GM19468 (cell line): ENCODE results near the gene DGCR2.
"Not testable (repeated sequence)": the region's sequence is repeated elsewhere in the genome, so short reads cannot be mapped to it uniquely, and the experiment has no call there.

Experiments used
- ATAC-seq: cut with Tn5 transposase; IDR thresholded peaks from one replicate; pipeline ENCODE4 v1.9.1; 2021; ENCODE audit warnings: mild to moderate bottlenecking, moderate library complexity, moderate number of reproducible peaks; ENCODE audit not compliant: unreplicated experiment; ENCODE audit errors: extremely low read depth

The DGCR2 gene, protein sequence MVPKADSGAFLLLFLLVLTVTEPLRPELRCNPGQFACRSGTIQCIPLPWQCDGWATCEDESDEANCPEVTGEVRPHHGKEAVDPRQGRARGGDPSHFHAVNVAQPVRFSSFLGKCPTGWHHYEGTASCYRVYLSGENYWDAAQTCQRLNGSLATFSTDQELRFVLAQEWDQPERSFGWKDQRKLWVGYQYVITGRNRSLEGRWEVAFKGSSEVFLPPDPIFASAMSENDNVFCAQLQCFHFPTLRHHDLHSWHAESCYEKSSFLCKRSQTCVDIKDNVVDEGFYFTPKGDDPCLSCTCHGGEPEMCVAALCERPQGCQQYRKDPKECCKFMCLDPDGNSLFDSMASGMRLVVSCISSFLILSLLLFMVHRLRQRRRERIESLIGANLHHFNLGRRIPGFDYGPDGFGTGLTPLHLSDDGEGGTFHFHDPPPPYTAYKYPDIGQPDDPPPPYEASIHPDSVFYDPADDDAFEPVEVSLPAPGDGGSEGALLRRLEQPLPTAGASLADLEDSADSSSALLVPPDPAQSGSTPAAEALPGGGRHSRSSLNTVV

DNA sequence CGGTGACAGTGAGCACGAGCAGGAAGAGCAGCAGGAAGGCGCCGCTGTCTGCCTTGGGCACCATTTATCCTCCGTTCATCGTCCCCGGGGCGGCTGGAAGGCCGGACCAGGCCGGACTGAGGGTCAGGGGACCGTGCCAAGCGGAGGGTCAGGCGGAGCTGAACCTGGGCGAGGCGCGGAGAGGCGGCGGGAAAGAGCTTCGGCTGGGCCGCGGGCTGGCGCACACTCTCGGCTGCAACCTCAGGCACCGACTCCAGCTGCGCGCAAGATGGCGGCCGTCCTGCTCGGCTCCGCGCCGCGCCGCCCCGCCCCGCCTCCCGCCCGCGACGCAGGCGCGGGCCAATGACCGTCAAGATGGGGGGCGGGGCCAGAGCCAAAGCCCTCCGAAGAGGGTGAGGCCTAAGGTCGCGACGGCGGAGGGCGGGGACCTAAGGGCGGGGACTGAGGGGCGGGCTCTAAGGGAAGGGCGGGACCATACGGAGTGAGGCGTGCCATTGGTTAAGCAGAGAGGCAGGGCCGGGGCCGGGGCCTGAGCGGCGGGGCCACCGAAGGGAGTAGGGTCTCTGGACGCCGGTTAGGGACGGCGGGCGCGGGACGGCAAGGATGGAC is at the start of gene DGCR2:
DGCR2 (minus strand) TSS at position 270 of the 609 bp plus-strand sequence; CDS start at position 64, 206 bp downstream.
- peak; percentile 67 for ATAC-seq

GRCh38 chr22:19169947-19170318 is 47.7 kb upstream of the DGCR2 start:
- ATAC-seq, result no peak

- no peak for ATAC-seq
Observed at GRCh38 chr22:19169002-19169946, 47.1 kb upstream of the DGCR2 start.

GRCh38 chr22:19168088-19168890 is 46.1 kb upstream of the DGCR2 start:
- ATAC-seq, result no peak

DNA sequence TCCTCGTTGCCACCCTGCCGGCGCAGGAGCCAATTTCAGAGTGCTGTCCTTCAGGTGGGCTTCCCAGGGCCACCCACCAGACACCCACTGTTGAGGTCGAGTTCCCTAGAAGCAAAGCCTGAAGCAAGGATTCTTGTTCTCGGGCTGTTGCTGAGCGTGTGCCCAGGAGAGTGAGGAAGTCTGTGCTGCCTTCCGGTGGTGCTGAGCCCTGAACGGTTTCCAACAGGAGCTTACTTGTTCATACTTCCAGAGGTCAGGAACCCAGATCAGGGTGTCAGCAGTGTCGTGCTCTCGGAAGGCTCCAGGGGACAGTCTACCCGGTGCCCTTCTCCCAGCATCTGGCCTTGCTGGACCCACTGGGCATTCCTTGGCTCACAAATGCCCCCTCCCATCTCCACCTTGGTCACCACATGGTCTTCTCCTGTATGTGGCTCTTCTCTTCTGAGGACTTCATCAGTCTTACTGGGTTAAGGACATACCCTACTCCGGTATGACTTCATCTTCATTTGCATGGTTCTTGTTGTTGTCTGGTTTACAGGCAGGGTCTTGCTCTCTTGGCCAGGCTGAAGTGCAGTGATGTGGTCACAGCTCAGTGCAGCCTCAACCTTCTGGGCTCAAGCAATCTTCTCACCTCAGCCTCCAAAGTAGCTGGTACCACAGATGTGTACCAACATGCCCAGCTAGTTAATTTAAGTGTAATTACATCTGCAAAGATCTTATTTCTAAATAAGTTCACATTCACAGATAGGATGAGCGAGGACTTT is 45.1 kb upstream of the DGCR2 start:
- no peak for ATAC-seq

DNA sequence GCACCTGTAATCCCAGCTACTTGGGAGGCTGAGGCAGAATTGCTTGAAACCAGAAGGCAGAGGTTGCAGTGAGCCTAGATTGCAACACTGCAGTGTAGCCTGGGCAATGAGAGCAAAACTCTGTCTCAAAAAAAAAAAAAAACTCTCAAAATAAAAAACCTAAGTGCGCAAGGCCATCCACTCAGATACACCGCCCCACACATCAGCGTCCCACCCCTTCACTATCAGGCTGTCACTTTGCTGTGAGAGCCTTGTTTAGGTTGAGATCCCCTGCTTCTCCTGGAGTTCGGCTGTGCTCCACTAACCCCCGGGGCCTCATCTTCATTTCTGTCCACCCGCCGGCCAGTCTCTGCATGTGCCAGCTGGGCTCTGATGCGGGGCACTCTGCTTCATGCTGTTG is 44.2 kb upstream of the DGCR2 start:
- no peak for ATAC-seq

DNA sequence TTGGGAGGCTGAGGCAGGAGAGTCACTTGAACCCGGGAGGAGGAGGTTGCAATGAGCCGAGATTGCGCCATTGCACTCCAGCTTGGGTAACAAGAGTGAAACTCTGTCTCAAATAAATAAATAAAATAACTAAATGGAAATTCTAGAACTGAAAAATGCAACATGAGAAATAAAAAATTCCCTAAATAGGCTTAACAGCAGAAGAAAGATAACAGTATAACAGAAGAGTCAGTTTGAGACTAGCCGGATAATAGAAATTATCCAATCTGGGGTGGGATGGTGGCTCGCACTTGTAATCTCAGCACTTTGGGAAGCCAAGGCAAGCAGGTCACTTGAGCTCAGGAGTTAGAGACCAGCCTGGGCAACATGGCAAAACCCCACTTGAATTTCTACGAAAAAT is 42.2 kb upstream of the DGCR2 start:
- no peak for ATAC-seq

- ATAC-seq, result not testable (repeated sequence)
Observed at GRCh38 chr22:19158649-19159048, 36.4 kb upstream of the DGCR2 start.

- not testable (repeated sequence) for ATAC-seq
Observed at GRCh38 chr22:19156109-19156508, 33.9 kb upstream of the DGCR2 start.

GRCh38 chr22:19152942-19153883 is 31.0 kb upstream of the DGCR2 start:
- ATAC-seq, result no peak

DNA sequence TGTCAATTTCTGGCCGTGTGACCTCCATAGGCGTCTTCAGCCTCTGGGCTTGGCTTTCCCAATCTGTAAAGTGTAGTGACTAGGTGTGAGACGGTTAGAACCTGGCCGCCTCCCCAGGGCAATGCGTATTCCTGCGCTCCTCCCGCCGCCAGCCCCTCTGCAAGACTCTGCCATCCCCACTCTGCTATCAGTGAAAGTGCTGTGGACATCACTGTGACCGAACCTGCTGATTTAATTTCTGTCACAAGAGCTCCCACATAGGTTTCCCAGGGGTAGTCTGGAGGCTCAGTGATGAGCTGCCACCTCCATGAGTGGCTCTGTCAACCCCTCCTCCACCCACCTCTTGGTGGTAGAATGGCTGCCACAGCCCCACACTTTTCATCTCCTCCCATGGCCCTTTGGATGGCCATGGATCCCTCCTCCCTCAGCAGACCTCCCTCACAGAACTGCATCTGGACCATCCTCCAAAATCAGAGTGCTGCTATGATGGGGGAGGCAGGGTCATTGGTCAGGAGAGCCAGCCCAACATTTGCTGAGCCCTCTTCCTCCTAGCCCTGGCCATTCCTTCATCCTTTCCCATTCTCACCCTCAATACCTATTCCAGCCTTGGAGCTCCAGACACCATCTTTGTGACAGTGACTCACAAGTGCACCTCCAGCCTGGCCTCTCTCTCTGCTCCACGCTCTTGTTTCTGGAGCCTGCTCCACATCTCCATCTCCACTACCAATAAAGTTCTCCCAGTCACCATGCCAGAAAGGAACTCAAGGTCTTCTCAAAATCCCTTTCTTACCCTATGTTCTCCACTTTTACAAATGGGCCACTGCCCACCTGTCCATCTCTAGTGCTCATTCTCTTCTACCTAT is 29.3 kb upstream of the DGCR2 start:
- no peak for ATAC-seq

DNA sequence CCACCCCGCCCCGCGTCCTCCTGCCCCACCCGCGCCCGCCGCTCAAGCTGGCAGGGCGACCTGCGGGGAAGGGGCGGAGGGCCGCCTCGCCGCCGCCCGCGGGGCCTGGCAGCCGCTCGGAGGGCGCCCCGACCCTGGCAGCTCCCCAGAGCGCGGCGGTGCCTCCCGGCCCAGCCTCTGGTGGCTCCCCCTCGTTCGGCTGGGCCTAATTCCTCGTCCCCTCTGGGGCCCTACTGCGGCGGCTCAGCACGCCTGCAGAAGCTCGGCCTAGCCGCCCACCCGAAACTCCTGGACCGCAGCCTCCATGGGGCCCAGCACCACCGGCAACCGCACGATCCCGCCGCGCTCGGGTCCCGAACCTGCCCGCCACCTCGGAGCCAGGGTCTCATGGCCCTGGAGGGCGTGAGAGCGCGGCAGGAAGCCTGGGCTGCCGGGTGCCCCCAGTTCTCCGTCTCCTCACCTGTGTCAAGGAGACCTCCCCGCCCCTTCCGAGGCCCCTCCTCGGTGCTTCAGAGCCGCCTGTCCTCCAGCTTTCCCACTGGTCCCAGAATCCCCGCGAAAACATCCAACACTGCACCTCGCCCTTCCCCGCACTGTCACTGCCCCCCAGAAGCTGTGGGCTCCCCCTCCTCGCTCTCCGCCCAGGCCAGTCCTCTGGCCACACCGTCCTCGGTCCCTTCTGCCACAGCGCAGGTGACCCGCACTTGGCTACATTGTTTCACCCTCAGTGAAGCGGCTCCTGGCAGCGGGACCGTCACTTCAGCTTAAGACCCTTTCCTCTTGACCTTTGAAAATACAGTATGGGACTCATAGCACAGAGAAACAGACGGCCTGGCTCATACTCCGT is 28.5 kb upstream of the DGCR2 start:
- no peak for ATAC-seq

DNA sequence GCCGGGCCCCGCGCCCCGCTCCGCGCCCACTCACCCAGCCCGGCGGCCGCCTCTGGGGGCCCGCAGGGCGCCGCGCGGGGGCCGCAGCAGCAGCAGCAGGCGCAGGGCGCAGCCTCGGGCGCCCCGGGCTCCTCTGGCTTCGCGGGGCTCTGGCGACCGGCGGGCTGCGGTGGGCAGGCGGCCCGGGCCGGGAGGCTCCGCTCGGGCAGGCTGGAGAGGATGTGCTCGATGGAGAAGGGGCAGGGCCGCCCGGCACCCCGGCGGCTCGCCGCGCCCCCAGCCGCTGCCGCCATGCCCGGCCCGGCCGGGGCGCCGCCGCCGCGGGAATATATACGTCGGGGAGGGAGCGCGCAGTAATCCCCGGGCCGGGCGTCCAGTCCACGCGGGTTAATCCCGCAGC is 27.8 kb upstream of the DGCR2 start, which contains the start of gene GSC2:
GSC2 (minus strand) TSS at position 302 of the 400 bp plus-strand sequence; CDS start at position 293, 9 bp downstream.
- no peak for ATAC-seq

- no peak for ATAC-seq
Observed at GRCh38 chr22:19149047-19149883, 27.1 kb upstream of the DGCR2 start.

DNA sequence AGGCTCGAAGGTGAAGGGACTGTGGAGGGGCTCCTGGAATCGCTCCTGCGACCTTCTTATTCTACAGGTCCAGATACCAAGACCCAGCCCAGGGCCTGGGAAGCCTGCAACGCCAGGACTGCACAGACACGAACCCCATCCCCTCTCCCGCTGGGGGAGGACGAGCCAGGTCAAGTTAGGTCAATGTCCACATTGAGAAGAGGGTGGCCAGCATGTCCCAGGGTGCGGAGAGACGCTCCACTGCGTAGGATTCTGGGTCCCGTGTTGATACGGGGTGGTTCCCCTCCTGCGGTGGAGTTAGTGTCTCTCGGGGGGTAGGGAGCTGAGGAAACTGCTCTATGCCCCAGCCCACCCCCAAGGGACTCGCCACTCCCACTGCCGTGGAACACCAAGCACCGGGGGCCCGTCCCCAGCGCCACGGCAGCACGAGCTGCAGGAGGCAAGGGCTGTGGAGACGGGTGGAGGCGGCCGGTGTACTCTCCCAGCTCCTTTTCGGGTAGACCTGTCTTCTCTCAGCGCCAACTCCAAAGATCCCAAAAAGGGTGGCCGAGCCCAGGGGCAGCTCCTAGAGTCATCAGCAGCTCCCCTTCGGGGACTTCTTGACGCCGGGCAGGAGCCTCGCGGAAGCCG is 26.3 kb upstream of the DGCR2 start:
- no peak for ATAC-seq
